SK-N-SH (cell line): ENCODE results near the gene ADAM33. TPM values are rescaled to one million over a fixed set of nuclear protein-coding genes. Genes with fewer than 3 reads are reported as not detected.
A peak's percentile ranks its signal among the peaks of the same experiment; 100 is the strongest.

ENCODE experiments used
- CTCF ChIA-PET: fragments of 300-600, 350-600 bp; formaldehyde crosslinking; extraction: SDS; loops from one replicate; lab custom pipeline; 2021; lab: Yijun Ruan, JAX
- POLR2A ChIA-PET: fragments of 350-600 bp; sonication (Branson Sonifier 250); formaldehyde crosslinking; extraction: SDS; loops from one replicate; lab custom pipeline; 2020; ENCODE audit warnings: antibody characterized with exemption, inconsistent platforms; lab: Yijun Ruan, JAX
- DNase-seq: peaks from one replicate; pipeline ENCODE4 v3.0.0; 2012
- H2AFZ ChIP-seq: fragments of 200-600 bp; sonication (generic); 2 replicates; pipeline ENCODE4 v1.8.1; 2016; ENCODE audit warnings: antibody characterized with exemption, mild to moderate bottlenecking, low read depth
- H3F3A ChIP-seq: fragments of 200-600 bp; sonication (generic); replicated peaks from 2 replicates; pipeline ENCODE3; 2016; ENCODE audit warnings: antibody characterized with exemption, mild to moderate bottlenecking; ENCODE audit not compliant: insufficient read depth
- H3K27ac ChIP-seq, 2 experiments: fragments of 200-500 bp in 1 of 2; fragments of 200-600 bp in 1 of 2; sonication (Bioruptor generic) in 1 of 2; sonication (generic), shearing (Covaris generic) in 1 of 2; 2 replicates each; pipeline versions ENCODE4 v1.5.1 to v1.6.1; 2014 to 2016; ENCODE audit warnings: low read depth in 2 of 2, inconsistent platforms in 1 of 2, low read length in 1 of 2, mild to moderate bottlenecking in 1 of 2, mixed read lengths in 1 of 2
- H3K27me3 ChIP-seq: fragments of 200-600 bp; sonication (generic), shearing (Covaris generic); 2 replicates; pipeline ENCODE4 v1.6.1; 2016; ENCODE audit warnings: mixed run types; ENCODE audit not compliant: insufficient read depth
- H3K36me3 ChIP-seq, 2 experiments: fragments of 200-500 bp in 1 of 2; fragments of 200-600 bp in 1 of 2; sonication (Bioruptor generic) in 1 of 2; sonication (generic) in 1 of 2; replicated peaks in 1 of 2; 2 replicates each; pipeline versions ENCODE3 to v1.5.1; 2014 to 2016; ENCODE audit warnings: low read length in 1 of 2, mild to moderate bottlenecking in 1 of 2; ENCODE audit not compliant: insufficient read depth in 2 of 2, control insufficient read depth in 1 of 2
- H3K4me1 ChIP-seq, 2 experiments: fragments of 200-500 bp in 1 of 2; fragments of 200-600 bp in 1 of 2; sonication (Bioruptor generic) in 1 of 2; sonication (generic), shearing (Covaris generic) in 1 of 2; 2 replicates each; pipeline versions ENCODE4 v1.5.1 to v1.6.1; 2014 to 2016; ENCODE audit warnings: low read depth in 1 of 2, low read length in 1 of 2, mixed run types in 1 of 2; ENCODE audit not compliant: insufficient read depth in 2 of 2, control insufficient read depth in 1 of 2
- H3K4me2 ChIP-seq: fragments of 200-600 bp; sonication (generic), shearing (Covaris generic); 2 replicates; pipeline ENCODE4 v1.6.1; 2017; ENCODE audit warnings: mixed run types
- H3K4me3 ChIP-seq, 2 experiments: fragments of 200-500 bp in 1 of 2; fragments of 200-600 bp in 1 of 2; sonication (Bioruptor generic) in 1 of 2; sonication (generic), shearing (Covaris generic) in 1 of 2; 2 replicates each; pipeline versions ENCODE4 v1.5.1 to v1.8.1; 2014 to 2016; ENCODE audit warnings: low read depth in 2 of 2, inconsistent platforms in 1 of 2, low read length in 1 of 2, mild to moderate bottlenecking in 1 of 2, mixed read lengths in 1 of 2, moderate library complexity in 1 of 2
- H3K79me2 ChIP-seq: fragments of 200-600 bp; sonication (generic); 2 replicates; pipeline ENCODE4 v1.8.1; 2017; ENCODE audit warnings: mild to moderate bottlenecking; ENCODE audit not compliant: insufficient read depth
- H3K9ac ChIP-seq: fragments of 200-600 bp; sonication (generic); 2 replicates; pipeline ENCODE4 v1.6.1; 2017; ENCODE audit warnings: mixed run types
- H3K9me2 ChIP-seq: fragments of 200-600 bp; sonication (generic); 2 replicates; pipeline ENCODE4 v1.6.1; 2017; ENCODE audit warnings: mixed run types
- H3K9me3 ChIP-seq: fragments of 200-600 bp; sonication (generic); 2 replicates; pipeline ENCODE4 v1.6.1; 2017; ENCODE audit warnings: mixed run types, mild to moderate bottlenecking, moderate library complexity
- H4K20me1 ChIP-seq: fragments of 200-600 bp; sonication (generic); 2 replicates; pipeline ENCODE4 v1.6.1; 2017; ENCODE audit warnings: mild to moderate bottlenecking, mixed run types; ENCODE audit not compliant: insufficient read depth
- EP300 ChIP-seq, 2 experiments: IDR thresholded peaks; 2 replicates each; pipeline versions ENCODE4 v1.4.0 to v1.6.1; 2012; ENCODE audit warnings: borderline replicate concordance in 1 of 2, low read depth in 1 of 2, low read length in 1 of 2
- FOSL2 ChIP-seq: IDR thresholded peaks from 2 replicates; pipeline ENCODE4 v1.4.0; 2012; ENCODE audit warnings: low read depth, mild to moderate bottlenecking, moderate library complexity, borderline replicate concordance
- FOXM1 ChIP-seq: IDR thresholded peaks from 2 replicates; pipeline ENCODE4 v1.4.0; 2012; ENCODE audit warnings: low read depth, mild to moderate bottlenecking
- RAD21 ChIP-seq: IDR thresholded peaks from 2 replicates; pipeline ENCODE4 v1.6.1; 2012; ENCODE audit warnings: mild to moderate bottlenecking, low read length
- RCOR1 ChIP-seq: fragments of 150-350 bp; IDR thresholded peaks from 2 replicates; pipeline ENCODE4 v1.6.1; 2017; ENCODE audit warnings: antibody characterized with exemption, low read length
- REST ChIP-seq: IDR thresholded peaks from 2 replicates; pipeline ENCODE4 v1.6.1; 2012; ENCODE audit warnings: mild to moderate bottlenecking, low read depth, low read length, moderate library complexity
- TCF12 ChIP-seq: IDR thresholded peaks from 2 replicates; pipeline ENCODE4 v1.4.0; 2012
- TEAD4 ChIP-seq: IDR thresholded peaks from 2 replicates; pipeline ENCODE4 v1.4.0; 2012; ENCODE audit warnings: mild to moderate bottlenecking, borderline replicate concordance; ENCODE audit not compliant: insufficient read depth
- YY1 ChIP-seq: IDR thresholded peaks from 2 replicates; pipeline ENCODE4 v1.4.0; 2012; ENCODE audit warnings: low read depth, mild to moderate bottlenecking
- WGBS: methylation state at CpG from one replicate; pipeline ENCODE4 v1.1.6; 2017; ENCODE audit warnings: low lambda C conversion rate; 5-methylcytosine and 5-hydroxymethylcytosine counted together
- polyA plus RNA-seq, 3 experiments: library from polyadenylated mRNA; depleted of rRNA; stranded (reverse); fragments of >200 nt; gene quantifications; 2 replicates each; pipeline ENCODE4 v1.2.3, GENCODE V29; 2012

Gene ADAM33
- polyA plus RNA-seq, 1 of the 3 experiments (the other 2 are of a cell fraction), result 4.8 TPM

- TF ChIP-seq TEAD4, result peak; percentile 81
- no peak for TF ChIP-seq RAD21
- peak; percentile 46 for TF ChIP-seq TCF12
- peak; percentile 51; the same call in 1 of the 2 replicates for TF ChIP-seq YY1
- no peak for TF ChIP-seq RCOR1
- TF ChIP-seq REST, result 0 out of 2 replicates have a peak, but pooled peaks have one; percentile 3
- no peak for TF ChIP-seq FOXM1
- TF ChIP-seq FOSL2, result peak; percentile 19; the same call in 1 of the 2 replicates
- TF ChIP-seq, all 33 proteins: peak for 5
- H4K20me1 ChIP-seq, result no peaks in the 10 kb centered on the region
- ChIA-PET CTCF (interaction anchor here (0.8 to 18.7 kb wide), 9 partner anchors 9 to 117 kb away, joined by 3 to 301 read pairs (median 4); partner anchors contain the start of genes ADISSP, SIGLEC1 and SPEF1), POLR2A (no interaction called here)
- no peaks in the 10 kb centered on the region for H3K79me2 ChIP-seq
- H3K4me1 ChIP-seq, result peaks cover 19 to 24% of the 10 kb centered on the region in 2 experiments; a peak in 2 of 4 replicates
- H3K4me3 ChIP-seq, result no peak overlapping the region
- H3K27me3 ChIP-seq, result peaks cover 15% of the 10 kb centered on the region
- 65% methylated on average over 16 of the region's 18 CpGs for WGBS
- H2AFZ ChIP-seq, result no peak overlapping the region
- peak overlapping the region; percentile 52; the same call in 1 of the 2 replicates for H3K4me2 ChIP-seq
- no peaks in the 10 kb centered on the region for H3K36me3 ChIP-seq
- H3K9ac ChIP-seq, result no peak overlapping the region
- no peaks in the 10 kb centered on the region for H3K9me3 ChIP-seq
- H3F3A ChIP-seq, result peaks cover 3% of the 10 kb centered on the region
- DNase-seq, result peak; percentile 59
- H3K9me2 ChIP-seq, result no peaks in the 10 kb centered on the region
- peak overlapping the region; percentile 13 to 62; a peak in 3 of 4 replicates for H3K27ac ChIP-seq
Measured at GRCh38 chr20:3679749-3680700, 1.8 kb downstream of the ADAM33 start.

DNA sequence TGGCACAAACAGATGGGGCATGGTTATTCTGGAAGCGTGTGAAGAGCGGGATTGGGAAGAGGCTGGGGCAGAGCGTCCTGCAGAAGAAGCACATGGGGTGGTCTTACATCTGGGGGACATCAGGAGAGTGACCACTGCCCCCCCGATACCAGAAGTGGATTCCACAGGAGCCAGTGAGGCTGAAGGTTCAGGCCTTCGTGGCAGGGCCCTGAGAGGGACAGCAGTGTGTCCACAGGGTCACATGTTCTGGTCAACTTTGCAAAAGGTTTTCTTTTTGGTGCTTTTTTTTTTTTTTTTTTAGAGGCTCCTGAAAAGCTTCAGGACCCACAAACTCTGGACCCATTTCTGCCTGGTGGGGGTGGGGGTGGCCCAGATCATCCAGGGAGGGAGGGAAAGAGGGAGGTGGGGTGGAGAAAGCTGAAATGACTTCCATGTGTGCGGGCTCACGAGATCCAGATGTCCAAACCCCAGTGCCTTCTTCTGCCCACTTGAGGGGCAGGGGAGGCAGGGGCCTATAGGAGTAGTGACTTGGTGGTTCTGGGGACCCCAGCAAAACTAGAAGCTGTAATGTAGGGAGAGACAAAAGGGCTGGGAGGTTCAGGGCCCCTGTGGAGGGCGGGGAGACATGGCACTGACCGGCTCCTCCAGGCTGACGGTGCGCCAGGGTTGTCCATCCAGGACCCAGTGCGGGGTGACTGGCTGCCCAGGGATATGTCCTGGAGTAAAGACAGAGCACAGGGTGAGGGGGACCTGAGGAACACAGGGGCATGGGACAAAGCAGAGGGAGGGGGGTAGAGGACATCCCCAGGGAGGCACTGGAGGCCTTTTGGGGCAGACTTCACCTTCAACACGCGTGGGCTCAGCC, 2.7 kb downstream of the ADAM33 start:
- ChIA-PET POLR2A (no interaction called here), CTCF (interaction anchor here (0.9 to 18.7 kb wide), 12 partner anchors 8 to 116 kb away, joined by 3 to 301 read pairs (median 22); partner anchors contain the start of genes ADISSP, SIGLEC1 and SPEF1)
- H3K79me2 ChIP-seq, result no peaks in the 10 kb centered on the region
- WGBS, result 86% methylated on average over 14 of the region's 14 CpGs
- peaks cover 19 to 24% of the 10 kb centered on the region in 2 experiments; a peak in 2 of 4 replicates for H3K4me1 ChIP-seq
- TF ChIP-seq RAD21 (no peak), EP300 (IDR thresholded peaks at IDR 0.05; ENCODE audit: borderline replicate concordance in 1 of 2, low read depth in 1 of 2, low read length in 1 of 2) (no peak), TCF12 (peak; percentile 85)
- no peak overlapping the region for H3K4me3 ChIP-seq
- no peaks in the 10 kb centered on the region for H3K9me2 ChIP-seq
- H4K20me1 ChIP-seq, result no peaks in the 10 kb centered on the region
- H3K27ac ChIP-seq, result peak overlapping the region; percentile 11 to 62; a peak in 1 of 4 replicates
- H3K27me3 ChIP-seq, result peaks cover 24% of the 10 kb centered on the region
- H3K36me3 ChIP-seq, result no peaks in the 10 kb centered on the region
- H3K9ac ChIP-seq, result no peak overlapping the region
- H2AFZ ChIP-seq, result no peak overlapping the region
- peaks cover 3% of the 10 kb centered on the region for H3F3A ChIP-seq
- no peak overlapping the region for H3K4me2 ChIP-seq
- no peak for DNase-seq
- H3K9me3 ChIP-seq, result no peaks in the 10 kb centered on the region
